Fibroblast of upper back skin (primary cell): ENCODE data around the gene ADTRP.

ENCODE experiments used
- DNase-seq: peaks from one replicate; pipeline ENCODE4 v3.0.0-alpha.2; 2013

The ADTRP gene

GRCh38 chr6:11772109-11772825 lies 6.3 kb downstream of the ADTRP start:
- DNase-seq = peak; percentile 98

GRCh38 chr6:11771473-11772048 lies 7.0 kb downstream of the ADTRP start:
- peak; percentile 73 for DNase-seq

GRCh38 chr6:11770546-11771466 lies 7.8 kb downstream of the ADTRP start:
- DNase-seq = peak; percentile 100

GRCh38 chr6:11769811-11770545 lies 8.6 kb downstream of the ADTRP start:
- DNase-seq = no peak

- no peak for DNase-seq
These were observed 9.4 kb downstream of the ADTRP start for GRCh38 chr6:11769244-11769643.

- DNase-seq = no peak
These were observed 10.4 kb downstream of the ADTRP start for GRCh38 chr6:11767978-11768756.

- DNase-seq = no peak
These were observed 11.1 kb downstream of the ADTRP start for GRCh38 chr6:11767458-11767857.

- peak; percentile 99 for DNase-seq
These were observed 11.8 kb downstream of the ADTRP start for GRCh38 chr6:11766589-11767450.

- peak; percentile 63 for DNase-seq
These were observed 12.6 kb downstream of the ADTRP start for GRCh38 chr6:11766043-11766442.

GRCh38 chr6:11764250-11764604 lies 14.4 kb downstream of the ADTRP start:
- DNase-seq = no peak

GRCh38 chr6:11763460-11764249 lies 14.9 kb downstream of the ADTRP start:
- no peak for DNase-seq

- DNase-seq = peak; percentile 68
These were observed 15.7 kb downstream of the ADTRP start for GRCh38 chr6:11762794-11763459.

- DNase-seq = no peak
These were observed 16.6 kb downstream of the ADTRP start for GRCh38 chr6:11761744-11762620.

GRCh38 chr6:11760015-11760473 lies 18.6 kb downstream of the ADTRP start:
- no peak for DNase-seq

- no peak for DNase-seq
These were observed 19.7 kb downstream of the ADTRP start for GRCh38 chr6:11758878-11759277.

- no peak for DNase-seq
These were observed 21.9 kb downstream of the ADTRP start for GRCh38 chr6:11756726-11757125.

GRCh38 chr6:11756292-11756691 lies 22.3 kb downstream of the ADTRP start:
- DNase-seq = no peak

- no peak for DNase-seq
These were observed 22.9 kb downstream of the ADTRP start for GRCh38 chr6:11755725-11756124.
